NCI-H2171 (cell line): ENCODE measurements around the gene FKBP1A.

Experiments used
- DNase-seq: peaks from one replicate; lab custom pipeline; 2025; lab: John Stamatoyannopoulos, UW

FKBP1A gene

DNA sequence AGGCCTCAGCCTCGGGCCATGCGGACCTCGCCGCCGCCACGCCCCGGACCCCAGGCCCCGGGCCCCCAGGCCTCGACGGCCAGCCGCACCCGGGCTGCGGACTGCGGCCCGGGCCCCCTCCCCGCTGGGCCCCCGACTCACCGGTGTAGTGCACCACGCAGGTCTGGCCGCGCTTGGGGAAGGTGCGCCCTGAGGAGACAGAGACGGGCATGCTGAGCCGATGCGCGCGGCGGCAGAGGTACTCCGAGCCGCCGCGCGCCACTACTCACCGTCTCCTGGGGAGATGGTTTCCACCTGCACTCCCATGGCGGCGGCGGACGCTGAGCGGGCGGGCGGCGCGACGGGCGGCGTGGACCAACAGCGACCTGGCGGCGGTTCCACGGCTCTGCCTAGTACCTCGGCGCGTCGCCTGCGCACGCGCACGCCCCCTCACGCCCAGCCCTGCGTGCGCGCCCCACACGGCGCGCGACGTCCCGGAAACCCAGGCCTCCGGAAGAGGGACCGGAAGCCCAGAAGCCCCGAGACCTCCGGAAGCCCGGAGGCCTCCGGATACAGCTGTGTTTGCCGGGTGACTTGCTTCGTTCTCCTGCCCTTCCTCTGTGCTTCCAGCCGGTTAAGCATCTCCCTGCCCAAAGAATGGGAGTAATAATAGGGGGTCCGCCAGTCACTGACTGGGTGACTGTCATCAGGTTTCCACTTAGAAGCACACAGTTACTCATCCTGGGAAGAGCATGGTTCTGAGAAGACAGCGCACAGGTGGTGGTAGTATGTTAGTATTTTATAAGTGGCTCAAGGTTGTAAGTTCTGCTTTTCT, at the start of gene FKBP1A:
Gene FKBP1A (minus strand): TSS at position 362 of the 814 bp plus-strand sequence. CDS start 56 bp downstream, at position 306.
- DNase-seq: peak; percentile 96

DNA sequence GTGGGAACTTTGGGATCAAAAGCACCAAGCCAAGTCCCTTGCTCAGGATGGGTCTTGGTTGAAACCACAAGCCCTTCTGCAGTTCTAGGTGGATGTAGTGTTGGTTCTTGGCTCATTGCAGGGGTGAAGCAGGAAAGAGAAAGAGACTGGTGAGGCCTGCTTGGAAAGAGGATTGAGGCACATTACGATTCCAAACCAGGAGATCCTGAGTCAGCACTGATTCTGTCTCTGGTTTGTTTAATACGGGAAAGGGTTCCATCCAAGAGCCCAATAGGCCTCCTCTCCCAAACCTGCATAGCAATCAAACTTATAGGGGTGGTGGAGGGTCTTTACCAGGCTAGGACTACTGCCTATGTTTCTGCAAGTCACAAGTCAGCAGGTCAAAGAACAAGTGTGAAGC, 49.5 kb upstream of the FKBP1A start:
- DNase-seq: no peak

DNA sequence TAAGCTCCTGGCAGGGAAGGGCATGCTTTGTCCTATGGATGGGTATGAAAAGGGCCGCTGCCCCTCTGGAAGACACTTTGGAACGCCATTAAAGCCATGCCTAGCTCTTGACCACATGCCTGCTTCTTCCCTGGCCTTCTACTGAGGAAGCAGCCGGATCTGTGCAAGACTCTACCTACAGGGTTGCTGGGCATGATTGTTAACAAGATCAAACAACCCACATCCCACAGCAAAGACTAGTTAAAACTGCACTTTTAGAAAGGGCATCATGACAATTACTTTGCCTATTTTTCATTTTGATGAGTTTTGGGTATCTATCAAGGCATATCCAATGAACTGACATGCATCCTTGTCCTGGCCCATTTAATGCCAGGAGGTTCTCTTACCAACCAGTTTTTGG, 48.3 kb upstream of the FKBP1A start:
- DNase-seq: no peak

DNA sequence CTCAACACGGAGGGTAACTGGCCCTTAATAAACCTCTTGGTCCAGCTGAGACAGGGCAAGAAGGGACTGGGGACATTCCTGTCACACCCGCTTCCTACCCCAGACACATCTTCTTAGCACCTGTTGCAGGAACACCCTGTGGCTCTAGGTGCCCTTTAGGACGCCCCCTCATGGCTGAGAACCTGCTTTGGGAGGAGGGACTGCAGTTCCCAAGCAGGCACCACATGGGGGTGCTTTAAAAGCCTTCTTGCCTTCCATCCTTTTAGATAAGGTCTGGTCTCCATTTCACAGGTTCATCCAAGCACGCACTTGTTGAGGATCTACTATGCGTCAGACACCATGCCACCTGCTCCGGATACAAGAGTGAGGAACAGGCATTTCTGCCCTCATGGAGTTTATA, 47.2 kb upstream of the FKBP1A start:
- DNase-seq: no peak

DNA sequence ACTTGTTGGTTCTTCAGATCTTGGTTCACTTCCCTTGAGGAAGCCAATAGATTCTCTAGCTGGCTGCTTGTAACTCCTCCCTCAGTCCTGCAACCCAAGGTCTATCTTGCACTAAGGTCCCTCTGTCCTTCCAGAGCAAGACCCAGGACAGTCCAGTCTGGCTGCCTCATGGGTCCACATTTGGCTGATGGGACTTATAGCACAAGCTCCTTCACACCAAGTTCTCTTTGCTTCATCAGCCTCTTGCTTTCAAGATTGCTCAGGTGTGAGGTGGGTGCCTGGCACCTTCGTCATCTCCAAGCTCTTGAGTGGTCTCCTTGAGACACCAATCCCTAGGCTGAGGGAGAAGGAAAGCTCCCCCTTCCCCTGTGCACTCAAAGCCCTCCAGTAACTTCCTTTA, 45.5 kb upstream of the FKBP1A start:
- no peak for DNase-seq

DNA sequence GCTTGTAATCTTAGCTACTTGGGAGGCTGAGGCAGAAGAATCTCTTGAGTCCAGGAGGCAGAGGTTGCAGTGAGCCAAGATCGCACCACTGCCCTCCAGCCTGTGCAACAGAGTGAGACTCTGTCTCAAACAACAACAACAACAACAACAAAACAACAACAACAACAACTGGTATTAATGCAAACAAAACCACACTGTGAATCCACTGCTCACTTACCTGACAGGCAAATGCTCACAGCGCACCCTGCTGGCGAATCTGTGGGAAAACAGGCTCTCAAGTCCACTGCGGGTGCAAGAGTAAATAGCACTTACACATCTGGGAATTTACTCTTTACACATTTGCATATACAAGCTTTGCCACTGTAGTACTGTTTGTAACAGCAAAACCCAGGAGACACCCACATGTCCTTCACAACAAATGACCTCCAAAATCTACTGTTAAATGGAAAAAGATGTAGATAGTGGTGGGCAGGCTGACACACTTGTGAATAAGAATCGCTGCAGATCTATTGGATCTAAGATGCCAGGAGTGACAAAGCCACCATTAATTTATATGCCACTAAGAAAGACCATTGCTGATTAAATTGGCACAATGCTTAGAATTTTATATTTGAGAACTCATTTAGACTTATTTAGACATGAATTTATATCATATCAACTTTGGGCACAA, 44.5 kb upstream of the FKBP1A start:
- peak; percentile 55 for DNase-seq

DNA sequence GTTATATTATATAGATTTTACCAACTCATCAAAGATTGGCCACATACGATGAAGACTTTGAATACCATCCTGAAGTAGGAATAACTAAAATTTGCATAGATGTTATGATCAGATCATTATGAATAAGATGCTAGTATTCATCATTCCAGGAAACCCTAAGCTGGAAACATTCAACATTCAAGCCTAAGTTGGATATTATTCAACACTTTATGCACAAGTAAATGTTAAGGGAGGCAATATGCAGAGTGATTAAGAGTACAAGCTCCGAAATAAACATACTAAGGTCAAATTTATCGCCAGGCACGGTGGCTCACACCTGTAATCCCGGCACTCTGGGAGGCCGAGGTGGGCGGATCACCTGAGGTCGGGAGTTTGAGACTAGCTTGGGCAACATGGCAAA, 43.4 kb upstream of the FKBP1A start:
- no peak for DNase-seq

DNA sequence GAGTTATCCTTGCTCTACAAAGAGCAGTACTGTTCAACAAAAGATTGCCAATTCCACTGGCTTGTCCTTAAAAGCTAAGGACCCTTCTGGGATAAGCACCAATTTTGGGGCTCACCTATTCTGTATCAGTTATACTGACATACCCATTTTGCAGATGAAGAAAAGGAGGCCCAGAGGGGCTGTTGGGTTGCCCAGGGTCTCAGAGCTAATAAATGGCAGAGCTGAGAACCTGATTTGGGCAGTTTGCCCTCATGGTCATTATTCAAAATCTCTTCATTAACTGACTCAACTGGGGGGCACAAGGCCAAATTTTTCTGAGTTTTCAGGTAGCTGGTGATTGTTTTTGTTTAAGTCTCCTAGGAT, 42.5 kb upstream of the FKBP1A start:
- DNase-seq: no peak

DNA sequence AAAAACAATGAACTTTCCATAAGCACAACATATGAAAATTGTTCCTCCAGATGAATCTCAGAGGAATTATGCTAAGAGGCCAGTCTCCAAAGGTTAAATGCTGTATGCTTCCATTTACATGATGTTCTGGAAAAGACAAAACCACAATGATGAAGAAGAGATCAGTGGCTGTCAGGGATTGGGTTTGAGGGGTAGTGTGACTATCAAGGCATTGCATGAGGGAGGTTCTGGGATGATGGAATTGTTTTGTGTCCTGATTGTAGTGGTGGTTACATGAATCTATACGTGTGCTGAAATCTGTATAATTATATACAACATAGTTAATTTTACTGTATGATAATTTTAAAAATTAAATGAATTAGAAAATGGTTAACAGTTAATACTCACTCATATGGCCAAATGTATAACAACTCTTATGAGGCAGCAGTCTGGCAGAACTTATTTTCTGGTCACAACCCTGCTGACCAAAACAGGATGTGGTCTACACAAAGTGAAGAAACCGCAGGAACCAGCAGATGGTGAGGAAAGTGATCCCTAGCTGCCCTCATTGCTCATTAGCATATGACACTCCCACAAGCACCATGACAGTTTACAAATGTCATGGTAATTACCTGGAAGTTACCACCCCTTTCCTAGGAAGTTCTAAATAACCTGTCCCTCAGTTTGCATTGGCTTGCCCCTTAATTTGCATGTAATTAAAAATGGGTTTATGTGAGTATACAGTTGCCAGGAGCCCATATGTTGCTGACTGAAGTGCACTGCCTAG, 41.9 kb upstream of the FKBP1A start:
- DNase-seq: peak; percentile 72

DNA sequence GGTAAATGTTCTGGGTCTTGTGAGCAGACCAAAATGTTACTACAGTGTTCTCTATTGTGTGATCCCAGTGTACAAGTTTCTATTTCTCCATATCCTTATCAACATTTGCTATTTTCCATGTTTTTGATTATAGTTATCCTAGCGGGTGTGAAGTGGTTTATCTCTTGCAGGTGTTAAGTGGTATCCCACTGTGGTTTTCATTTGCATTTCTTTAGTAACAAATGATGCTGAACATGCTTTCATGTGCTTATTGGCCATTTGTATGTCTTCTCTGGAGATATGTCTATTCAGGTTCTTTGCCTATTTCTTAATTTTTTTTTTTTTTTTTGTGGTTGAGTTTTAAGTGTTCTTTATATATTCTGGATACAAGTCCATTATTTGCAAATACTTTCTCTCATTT, 38.3 kb upstream of the FKBP1A start:
- no peak for DNase-seq

DNA sequence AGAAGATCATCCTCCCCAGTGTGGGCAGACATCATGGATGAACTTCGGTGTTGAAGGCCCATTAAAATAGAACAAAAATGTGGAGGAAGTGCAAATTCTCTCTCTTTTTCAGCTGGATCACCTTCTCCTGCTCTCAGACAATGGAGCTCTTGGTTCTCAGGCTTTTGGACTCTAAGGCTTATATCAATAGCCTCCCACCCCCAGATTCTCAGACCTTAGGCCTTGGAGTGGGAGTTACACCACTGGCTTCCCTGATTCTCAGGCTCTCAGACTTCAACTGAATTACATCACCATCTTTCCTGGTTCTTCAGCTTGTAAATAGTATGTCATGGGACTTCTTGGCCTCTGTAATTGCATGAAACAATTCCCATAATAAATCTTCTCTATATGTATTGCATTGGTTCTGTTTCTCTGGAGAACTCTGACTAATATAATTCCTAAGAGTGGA, 37.2 kb upstream of the FKBP1A start:
- DNase-seq: no peak

DNA sequence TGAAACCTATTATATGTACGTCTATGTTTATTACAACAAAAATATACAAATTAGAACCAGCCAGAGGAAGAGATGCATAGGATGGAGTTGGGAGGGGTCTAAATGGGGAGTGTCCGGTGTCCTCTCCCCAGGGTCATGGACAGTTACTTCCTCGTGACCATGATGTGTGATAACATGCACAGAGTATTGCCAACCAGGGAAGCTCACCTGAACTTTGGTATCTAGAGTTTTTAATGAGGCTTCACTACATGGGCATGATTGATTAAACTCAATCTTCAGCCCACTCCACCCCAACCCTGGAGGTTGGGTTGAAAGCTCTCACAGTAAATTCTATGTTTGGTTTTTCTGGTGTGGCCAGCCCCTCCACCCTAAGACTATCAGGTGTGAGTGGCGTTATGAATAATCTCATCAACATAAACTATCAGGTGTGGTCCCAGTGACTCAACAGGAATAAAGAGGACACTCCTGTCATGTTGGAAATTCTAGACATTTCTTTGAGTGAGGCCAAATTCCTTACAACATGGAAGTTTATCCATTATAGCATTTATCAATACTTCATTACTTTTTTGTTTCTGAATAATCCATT, 36.4 kb upstream of the FKBP1A start:
- DNase-seq: no peak

DNA sequence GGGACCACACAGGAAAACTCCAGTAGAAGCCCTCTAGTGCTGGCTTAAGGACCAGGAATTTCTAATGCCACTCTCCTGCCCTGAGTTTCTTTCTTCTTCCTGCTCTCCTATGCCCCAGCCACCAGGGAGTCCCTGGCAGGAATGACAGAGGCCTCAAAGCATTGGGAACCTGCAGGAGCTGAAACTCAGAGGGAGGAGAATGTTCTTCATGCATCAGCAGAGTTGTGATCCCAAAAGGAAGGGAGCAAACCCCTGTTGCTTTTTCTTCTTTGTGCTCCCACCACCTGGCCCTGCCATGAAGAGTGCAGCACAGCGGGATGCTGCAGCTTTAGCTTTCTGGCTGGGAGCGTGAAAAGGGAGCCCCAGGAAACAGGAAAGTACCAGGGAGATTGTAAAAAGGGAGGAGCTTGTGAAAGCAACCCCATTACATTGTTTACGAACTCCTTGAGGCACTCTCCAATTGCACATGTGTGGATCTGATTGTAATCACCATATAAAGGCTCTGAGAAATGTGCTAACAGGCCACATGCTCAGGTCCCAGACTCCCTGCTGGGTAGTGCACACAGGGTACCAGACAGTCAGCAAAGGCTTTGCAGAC, 34.7 kb upstream of the FKBP1A start:
- DNase-seq: peak; percentile 92

DNA sequence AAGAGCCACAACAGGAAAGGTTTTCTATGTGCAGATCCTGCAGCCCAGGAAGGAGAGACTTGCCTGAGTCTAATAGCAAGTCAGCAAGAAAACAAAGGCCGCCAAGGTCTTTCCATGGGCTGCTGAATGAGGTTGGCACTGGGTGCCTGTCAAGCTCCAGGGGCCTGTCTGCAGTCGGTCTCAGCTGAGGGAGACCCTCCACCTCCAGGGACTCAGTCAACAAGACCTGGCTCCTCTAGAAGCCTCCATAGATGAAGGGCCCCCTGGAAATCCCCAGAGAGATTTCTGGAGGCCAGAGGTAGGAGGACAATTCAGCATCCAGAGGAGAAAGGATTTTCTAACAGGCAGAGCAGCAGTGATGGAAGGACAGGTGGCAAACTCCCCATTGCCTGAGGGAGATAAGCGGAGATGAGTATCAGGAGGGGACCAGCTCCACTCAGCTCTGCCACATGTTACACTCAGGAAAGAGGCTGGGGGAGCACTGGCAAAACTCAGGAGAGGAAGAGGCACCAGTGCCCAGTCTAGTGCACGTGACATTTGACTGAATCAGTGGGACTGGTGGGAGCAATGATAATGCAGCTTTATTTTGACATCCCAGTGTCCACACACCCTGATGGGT, 33.5 kb upstream of the FKBP1A start:
- no peak for DNase-seq

DNA sequence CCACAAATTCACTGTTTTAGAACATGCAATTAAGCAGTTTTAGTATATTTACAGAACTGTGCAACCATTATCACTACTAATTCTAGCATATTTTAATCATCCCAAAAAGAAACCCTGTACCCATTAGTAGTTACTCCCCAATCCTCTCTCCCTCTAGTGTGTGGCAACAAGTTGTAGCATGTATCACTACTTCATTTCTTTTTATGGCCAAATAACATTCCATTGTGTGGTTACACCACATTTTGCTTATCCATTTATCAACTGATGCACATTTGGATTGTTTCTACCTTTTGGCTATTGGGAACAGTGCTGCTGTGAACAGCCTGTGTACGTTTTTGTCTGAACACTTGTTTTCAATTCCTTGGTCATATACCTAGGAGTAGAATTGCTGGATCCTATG, 31.5 kb upstream of the FKBP1A start:
- no peak for DNase-seq

DNA sequence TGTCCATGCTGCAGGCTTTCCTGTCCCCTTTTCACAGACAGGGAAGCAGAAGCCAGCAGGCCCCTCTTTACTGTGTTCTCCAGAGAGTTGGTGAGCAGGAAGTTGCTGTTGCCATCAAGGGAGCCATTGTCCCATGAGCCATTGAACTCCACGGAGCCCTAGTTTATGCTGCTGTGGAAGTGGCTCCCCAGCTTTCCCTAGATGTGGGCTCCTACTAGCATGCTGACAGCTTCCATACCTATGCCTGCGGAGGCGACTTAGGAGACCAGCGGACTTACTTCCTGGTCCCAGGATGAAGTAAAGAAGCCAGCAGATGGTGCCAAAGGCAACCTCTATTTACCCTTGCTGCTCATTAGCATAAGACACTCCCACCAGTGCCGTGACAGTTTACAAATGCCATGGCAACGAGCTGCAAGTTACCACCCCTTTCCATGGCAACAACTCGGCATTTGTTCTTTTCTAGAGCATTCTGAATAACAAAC, 30.8 kb upstream of the FKBP1A start:
- DNase-seq: peak; percentile 43

DNA sequence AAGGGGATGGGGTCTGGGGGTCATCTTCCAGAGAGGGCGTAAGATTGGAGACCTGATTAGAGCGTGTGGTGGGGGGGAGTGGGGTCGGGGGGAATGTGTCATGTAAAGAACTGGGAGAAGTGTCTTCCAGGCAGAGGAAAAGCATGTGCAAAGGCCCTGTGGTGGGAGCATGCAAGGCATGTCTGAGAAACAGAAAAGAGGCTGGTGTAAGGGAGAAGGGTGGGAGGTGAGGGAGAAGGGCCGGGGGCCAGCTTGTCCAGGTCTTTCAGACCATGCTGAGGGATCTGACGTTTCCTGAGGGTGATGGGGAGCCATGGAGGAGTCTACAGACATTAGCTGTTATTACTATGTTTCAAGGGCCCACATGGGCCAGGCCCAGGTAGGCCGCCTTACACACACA, 30.4 kb upstream of the FKBP1A start:
- DNase-seq: no peak

DNA sequence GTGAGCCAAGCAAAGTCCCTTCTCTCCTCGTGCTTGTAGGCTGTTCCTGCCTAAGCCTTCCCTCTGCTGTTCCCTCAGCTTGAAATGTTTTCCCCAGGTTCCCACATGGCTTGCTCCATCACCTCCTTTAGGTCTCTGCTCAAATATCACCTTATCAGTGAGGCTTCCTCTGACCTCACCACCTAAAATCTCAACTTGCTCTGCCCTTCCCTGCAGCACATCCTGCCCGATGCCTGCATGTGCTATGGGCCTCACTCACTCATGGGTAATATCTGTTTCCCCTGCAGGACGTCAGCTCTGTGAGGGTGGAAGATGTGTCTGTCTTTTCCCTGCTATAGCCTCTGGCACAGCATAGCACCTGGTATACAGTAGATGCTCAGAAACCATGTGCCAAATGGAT, 29.9 kb upstream of the FKBP1A start:
- no peak for DNase-seq

DNA sequence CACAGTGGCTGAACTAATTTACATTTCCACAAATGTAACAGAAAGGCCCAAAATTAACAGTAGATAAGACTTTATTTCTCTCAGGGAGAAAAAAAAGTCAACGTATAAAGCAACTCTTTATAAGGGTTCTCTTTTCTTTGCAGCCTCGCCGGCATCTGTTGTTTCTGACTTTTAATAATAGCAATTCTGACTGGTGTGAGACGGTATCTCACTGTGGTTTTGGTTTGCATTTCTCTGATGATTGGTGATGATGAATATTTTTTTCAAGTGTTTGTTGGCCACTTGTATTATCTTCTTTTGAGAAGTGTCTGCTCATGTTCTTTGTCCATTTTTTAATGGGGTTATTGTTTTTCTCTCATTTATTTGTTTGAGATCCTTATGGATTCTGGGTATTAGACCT, 27.2 kb upstream of the FKBP1A start:
- DNase-seq: no peak

DNA sequence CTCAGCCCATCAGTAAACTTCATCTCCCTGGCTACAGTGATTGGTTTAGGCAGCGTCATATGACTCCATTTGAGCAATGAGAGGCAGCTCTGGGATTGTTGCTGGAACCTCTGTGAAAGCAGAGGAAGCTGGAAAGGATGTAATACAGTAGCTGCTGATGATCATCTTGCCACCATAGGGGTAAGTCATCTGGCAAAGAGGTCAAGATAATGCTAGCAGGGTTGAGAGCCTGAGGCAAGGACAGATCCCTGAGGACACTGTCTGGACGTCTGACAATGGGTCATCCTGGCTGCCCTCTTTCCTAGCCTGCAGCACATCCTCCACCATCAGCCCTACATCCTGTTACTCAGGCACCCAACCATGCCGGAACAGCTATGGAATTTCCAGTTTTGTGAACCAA, 25.5 kb upstream of the FKBP1A start:
- no peak for DNase-seq

DNA sequence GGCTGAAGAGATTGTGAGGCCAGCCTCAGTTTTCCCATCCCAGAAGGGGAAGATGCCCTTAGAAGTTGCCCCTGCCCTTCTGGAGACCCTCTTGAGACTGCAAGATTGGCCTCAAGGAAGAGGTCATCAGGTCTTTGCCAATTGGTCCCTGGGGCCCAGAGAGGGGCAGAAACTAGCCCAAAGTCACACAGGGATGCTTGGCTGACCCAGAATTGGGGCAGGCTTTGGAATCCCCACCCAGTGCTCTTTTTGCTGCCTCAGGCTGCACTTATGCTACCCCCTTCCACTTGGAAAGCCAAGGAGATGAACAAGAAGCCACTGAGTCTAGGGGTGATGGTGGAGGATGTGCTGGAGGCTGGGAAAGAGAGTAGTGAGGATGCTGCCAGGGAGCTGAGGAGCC, 24.9 kb upstream of the FKBP1A start:
- DNase-seq: no peak

DNA sequence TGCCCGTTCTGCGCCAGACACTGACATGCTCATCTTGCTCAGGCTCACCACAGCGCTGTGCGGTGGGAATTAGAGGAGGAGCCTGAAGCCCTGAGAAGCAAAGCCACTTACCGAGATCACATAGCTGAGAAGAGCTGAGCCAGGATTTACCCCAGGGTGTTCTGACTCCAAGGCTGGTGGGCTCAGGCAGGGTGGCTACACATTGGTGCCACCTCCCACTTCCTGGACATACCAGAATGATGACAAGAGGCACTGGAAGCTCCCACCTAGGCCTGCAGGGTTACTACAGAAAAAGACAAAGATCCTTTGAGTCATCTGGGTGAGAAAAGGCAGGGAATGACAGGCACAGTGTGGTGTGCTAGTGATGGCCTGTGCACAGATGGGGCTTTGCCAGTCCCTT, 24.4 kb upstream of the FKBP1A start:
- no peak for DNase-seq
